GM19328 (cell line): ENCODE measurements around the gene TRIM17.

Source experiments
- ATAC-seq: cut with Tn5 transposase; IDR thresholded peaks from one replicate; pipeline ENCODE4 v1.9.1; 2021; ENCODE audit warnings: mild to moderate bottlenecking, moderate library complexity; ENCODE audit not compliant: unreplicated experiment

The TRIM17 gene

GRCh38 chr1:228381356-228381755 is 35.3 kb downstream of the TRIM17 start:
- ATAC-seq: no peak

GRCh38 chr1:228379666-228380065 is 37.0 kb downstream of the TRIM17 start:
- no peak for ATAC-seq

GRCh38 chr1:228378873-228379460 is 37.7 kb downstream of the TRIM17 start:
- no peak for ATAC-seq

GRCh38 chr1:228378090-228378872 is 38.4 kb downstream of the TRIM17 start:
- ATAC-seq: no peak

- no peak for ATAC-seq
These were observed 39.0 kb downstream of the TRIM17 start for GRCh38 chr1:228377664-228378089.

- no peak for ATAC-seq
These were observed 39.7 kb downstream of the TRIM17 start for GRCh38 chr1:228376651-228377631.

- ATAC-seq: no peak
These were observed 40.4 kb downstream of the TRIM17 start for GRCh38 chr1:228376262-228376628.

GRCh38 chr1:228375578-228376261 is 40.9 kb downstream of the TRIM17 start:
- no peak for ATAC-seq

- no peak for ATAC-seq
These were observed 41.7 kb downstream of the TRIM17 start for GRCh38 chr1:228374711-228375577.

GRCh38 chr1:228373681-228374571 is 42.7 kb downstream of the TRIM17 start:
- ATAC-seq: no peak

- ATAC-seq: no peak
These were observed 43.5 kb downstream of the TRIM17 start for GRCh38 chr1:228373004-228373680.

- no peak for ATAC-seq
These were observed 44.3 kb downstream of the TRIM17 start for GRCh38 chr1:228372183-228373003.

- ATAC-seq: no peak
These were observed 44.9 kb downstream of the TRIM17 start for GRCh38 chr1:228371741-228372182.

- ATAC-seq: no peak
These were observed 45.5 kb downstream of the TRIM17 start for GRCh38 chr1:228370941-228371740.

GRCh38 chr1:228370439-228370940 is 46.2 kb downstream of the TRIM17 start:
- ATAC-seq: no peak
